ENCODE results near the gene ABCA2.

ABCA2 gene

GRCh38 chr9:136981588-136982231 is 46.3 kb downstream of the ABCA2 start:
- Histone ChIP-seq H2AFZ (ENCODE audit: low read length) (no peak overlapping the region), H3K9me3 (ENCODE audit: low read length) (no peaks in the 10 kb centered on the region), H3K4me1 (ENCODE audit: insufficient read depth, low read length, severe bottlenecking) (no peaks in the 10 kb centered on the region), H3K36me3 (ENCODE audit: insufficient read depth, low read length) (no peaks in the 10 kb centered on the region), H3K9me2 (ENCODE audit: low read depth, low read length) (no peaks in the 10 kb centered on the region), H3K9ac (ENCODE audit: low read length) (no peak overlapping the region), H3K4me2 (ENCODE audit: low read length) (no peak overlapping the region), H4K20me1 (ENCODE audit: insufficient read depth, low read length) (no peaks in the 10 kb centered on the region), H3K27me3 (ENCODE audit: insufficient read depth, low read length) (peaks cover 4% of the 10 kb centered on the region), H3K79me2 (ENCODE audit: insufficient read depth, low read length) (no peaks in the 10 kb centered on the region), H3K4me3 (ENCODE audit: low read depth, low read length, poor library complexity, severe bottlenecking) (no peak overlapping the region), H3F3A (ENCODE audit: insufficient read depth, low read length) (no peaks in the 10 kb centered on the region), H3K27ac (ENCODE audit: low read depth, low read length, poor library complexity, severe bottlenecking) (no peak overlapping the region)
- TF ChIP-seq EZH2 (IDR thresholded peaks at IDR 0.05; ENCODE audit: borderline replicate concordance, low read length), result no peak
- TF ChIP-seq, protein P1, sequence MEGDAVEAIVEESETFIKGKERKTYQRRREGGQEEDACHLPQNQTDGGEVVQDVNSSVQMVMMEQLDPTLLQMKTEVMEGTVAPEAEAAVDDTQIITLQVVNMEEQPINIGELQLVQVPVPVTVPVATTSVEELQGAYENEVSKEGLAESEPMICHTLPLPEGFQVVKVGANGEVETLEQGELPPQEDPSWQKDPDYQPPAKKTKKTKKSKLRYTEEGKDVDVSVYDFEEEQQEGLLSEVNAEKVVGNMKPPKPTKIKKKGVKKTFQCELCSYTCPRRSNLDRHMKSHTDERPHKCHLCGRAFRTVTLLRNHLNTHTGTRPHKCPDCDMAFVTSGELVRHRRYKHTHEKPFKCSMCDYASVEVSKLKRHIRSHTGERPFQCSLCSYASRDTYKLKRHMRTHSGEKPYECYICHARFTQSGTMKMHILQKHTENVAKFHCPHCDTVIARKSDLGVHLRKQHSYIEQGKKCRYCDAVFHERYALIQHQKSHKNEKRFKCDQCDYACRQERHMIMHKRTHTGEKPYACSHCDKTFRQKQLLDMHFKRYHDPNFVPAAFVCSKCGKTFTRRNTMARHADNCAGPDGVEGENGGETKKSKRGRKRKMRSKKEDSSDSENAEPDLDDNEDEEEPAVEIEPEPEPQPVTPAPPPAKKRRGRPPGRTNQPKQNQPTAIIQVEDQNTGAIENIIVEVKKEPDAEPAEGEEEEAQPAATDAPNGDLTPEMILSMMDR (IDR thresholded peaks at IDR 0.05; ENCODE audit: low read length), result no peak

GRCh38 chr9:136980669-136981478 is 47.2 kb downstream of the ABCA2 start:
- TF ChIP-seq, protein P1 (IDR thresholded peaks at IDR 0.05; ENCODE audit: low read length), result no peak
- TF ChIP-seq EZH2 (IDR thresholded peaks at IDR 0.05; ENCODE audit: borderline replicate concordance, low read length), result no peak
- H3K27ac ChIP-seq (ENCODE audit: low read depth, low read length, poor library complexity, severe bottlenecking), result no peak overlapping the region
- H3K79me2 ChIP-seq (ENCODE audit: insufficient read depth, low read length), result no peaks in the 10 kb centered on the region
- no peaks in the 10 kb centered on the region for H3K9me2 ChIP-seq (ENCODE audit: low read depth, low read length)
- no peaks in the 10 kb centered on the region for H3K36me3 ChIP-seq (ENCODE audit: insufficient read depth, low read length)
- no peak overlapping the region for H3K4me3 ChIP-seq (ENCODE audit: low read depth, low read length, poor library complexity, severe bottlenecking)
- H3K9me3 ChIP-seq (ENCODE audit: low read length), result no peaks in the 10 kb centered on the region
- H3K9ac ChIP-seq (ENCODE audit: low read length), result no peak overlapping the region
- no peaks in the 10 kb centered on the region for H3K4me1 ChIP-seq (ENCODE audit: insufficient read depth, low read length, severe bottlenecking)
- H2AFZ ChIP-seq (ENCODE audit: low read length), result no peak overlapping the region
- peaks cover 4% of the 10 kb centered on the region for H3K27me3 ChIP-seq (ENCODE audit: insufficient read depth, low read length)
- H3F3A ChIP-seq (ENCODE audit: insufficient read depth, low read length), result no peaks in the 10 kb centered on the region
- no peak overlapping the region for H3K4me2 ChIP-seq (ENCODE audit: low read length)
- H4K20me1 ChIP-seq (ENCODE audit: insufficient read depth, low read length), result no peaks in the 10 kb centered on the region

DNA sequence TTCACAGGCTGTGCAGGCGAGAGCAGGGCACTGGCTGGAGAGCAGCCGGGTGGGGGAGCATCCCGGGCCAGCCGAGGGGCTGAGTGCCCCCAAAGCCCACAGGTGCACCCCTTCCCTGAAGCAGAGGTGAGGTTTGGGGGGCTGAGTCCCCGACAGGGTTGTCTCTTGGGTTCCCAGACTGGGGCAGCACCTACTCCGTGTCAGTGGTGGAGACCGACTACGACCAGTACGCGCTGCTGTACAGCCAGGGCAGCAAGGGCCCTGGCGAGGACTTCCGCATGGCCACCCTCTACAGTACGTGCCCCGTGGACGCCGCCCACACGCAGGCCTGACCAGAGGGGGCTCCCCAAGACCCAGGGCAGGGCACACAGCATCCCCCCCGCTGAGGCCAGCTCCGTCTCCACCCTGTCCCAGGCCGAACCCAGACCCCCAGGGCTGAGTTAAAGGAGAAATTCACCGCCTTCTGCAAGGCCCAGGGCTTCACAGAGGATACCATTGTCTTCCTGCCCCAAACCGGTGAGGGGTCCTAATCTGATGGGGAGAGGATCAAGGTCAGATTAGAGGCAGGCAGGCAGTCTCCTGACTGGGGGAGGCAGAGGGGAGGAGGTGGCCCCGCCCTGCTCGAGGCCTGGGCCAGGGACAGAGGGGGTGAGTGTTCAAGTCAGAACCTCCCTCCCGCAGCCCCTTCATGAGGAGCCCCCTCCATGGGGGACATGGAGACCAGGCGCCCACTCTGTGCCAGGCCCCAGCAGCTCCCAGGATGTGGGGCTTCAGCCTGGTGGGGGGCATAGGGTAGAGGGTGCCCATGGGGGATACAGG is 48.1 kb downstream of the ABCA2 start:
- Histone ChIP-seq H3K9ac (ENCODE audit: low read length) (no peak overlapping the region), H3K27ac (ENCODE audit: low read depth, low read length, poor library complexity, severe bottlenecking) (no peak overlapping the region), H3K4me2 (ENCODE audit: low read length) (no peak overlapping the region)

More for the DNA sequence above, 48.1 kb downstream of the ABCA2 start:
- Histone ChIP-seq H3K79me2 (ENCODE audit: insufficient read depth, low read length) (no peaks in the 10 kb centered on the region), H3K4me3 (ENCODE audit: low read depth, low read length, poor library complexity, severe bottlenecking) (no peak overlapping the region), H3K4me1 (ENCODE audit: insufficient read depth, low read length, severe bottlenecking) (no peaks in the 10 kb centered on the region), H3K36me3 (ENCODE audit: insufficient read depth, low read length) (no peaks in the 10 kb centered on the region), H4K20me1 (ENCODE audit: insufficient read depth, low read length) (no peaks in the 10 kb centered on the region), H3K9me2 (ENCODE audit: low read depth, low read length) (no peaks in the 10 kb centered on the region), H2AFZ (ENCODE audit: low read length) (no peak overlapping the region), H3K9me3 (ENCODE audit: low read length) (no peaks in the 10 kb centered on the region), H3K27me3 (ENCODE audit: insufficient read depth, low read length) (peaks cover 4% of the 10 kb centered on the region), H3F3A (ENCODE audit: insufficient read depth, low read length) (no peaks in the 10 kb centered on the region)
- TF ChIP-seq, protein P1 (IDR thresholded peaks at IDR 0.05; ENCODE audit: low read length), result no peak
- no peak for TF ChIP-seq EZH2 (IDR thresholded peaks at IDR 0.05; ENCODE audit: borderline replicate concordance, low read length)
